Lower lobe of right lung (tissue), 2 donors: ENCODE measurements around the gene TFB2M. TPM values are rescaled to one million over a fixed set of nuclear protein-coding genes. Genes with fewer than 3 reads are reported as not detected.

ENCODE experiments used
- ATAC-seq, 2 donors: fragments of 200-7000 bp; cut with Tn5 transposase; one replicate each; pipeline ENCODE4 v1.9.1; 2020 to 2022; ENCODE audit warnings: mild to moderate bottlenecking in 2 of 2, moderate library complexity in 2 of 2
- DNase-seq: peaks from one replicate; pipeline ENCODE4 v3.0.0-alpha.2; 2020
- H3K27ac ChIP-seq: fragments of 200-600 bp; one replicate; pipeline ENCODE4 v1.8.0; 2022
- H3K27me3 ChIP-seq: fragments of 200-600 bp; one replicate; pipeline ENCODE4 v1.8.0; 2022; ENCODE audit warnings: low read depth
- H3K36me3 ChIP-seq: fragments of 200-600 bp; one replicate; pipeline ENCODE4 v1.8.0; 2022; ENCODE audit warnings: mild to moderate bottlenecking
- H3K4me1 ChIP-seq: fragments of 200-600 bp; one replicate; pipeline ENCODE4 v1.8.0; 2022
- H3K4me3 ChIP-seq: fragments of 200-600 bp; one replicate; pipeline ENCODE4 v1.8.0; 2022; ENCODE audit warnings: mild to moderate bottlenecking
- H3K9me3 ChIP-seq: fragments of 200-600 bp; one replicate; pipeline ENCODE4 v1.8.0; 2022
- intact Hi-C: fragments of 100-400 bp; cut with DNase I; formaldehyde crosslinking; loops from one replicate; pipeline ENCODE4 v1.11.0; 2022
- total RNA-seq: library from RNA; stranded (reverse); fragmentation: NEBNext Ultra II Directional; extraction: Animal tissue kit (Norgen Biotek cat#: 25700); gene quantifications from one replicate; pipeline ENCODE4 v1.2.1, GENCODE V29; 2021
- TF ChIP-seq, protein P1 (sequence below): fragments of 200-600 bp; IDR thresholded peaks from one replicate; pipeline ENCODE4 v1.8.0; 2022; ENCODE audit warnings: antibody characterized with exemption, mild to moderate bottlenecking
- donor health status: DM: no; HTN: yes; CAD: no; lungs with severe emphysema.

Gene TFB2M
- total RNA-seq, 1 donor from 2014 or later = 10.2 TPM

- H3K4me3 ChIP-seq = no peak overlapping the region
- no peaks in the 10 kb centered on the region for H3K36me3 ChIP-seq
- TF ChIP-seq, protein P1, sequence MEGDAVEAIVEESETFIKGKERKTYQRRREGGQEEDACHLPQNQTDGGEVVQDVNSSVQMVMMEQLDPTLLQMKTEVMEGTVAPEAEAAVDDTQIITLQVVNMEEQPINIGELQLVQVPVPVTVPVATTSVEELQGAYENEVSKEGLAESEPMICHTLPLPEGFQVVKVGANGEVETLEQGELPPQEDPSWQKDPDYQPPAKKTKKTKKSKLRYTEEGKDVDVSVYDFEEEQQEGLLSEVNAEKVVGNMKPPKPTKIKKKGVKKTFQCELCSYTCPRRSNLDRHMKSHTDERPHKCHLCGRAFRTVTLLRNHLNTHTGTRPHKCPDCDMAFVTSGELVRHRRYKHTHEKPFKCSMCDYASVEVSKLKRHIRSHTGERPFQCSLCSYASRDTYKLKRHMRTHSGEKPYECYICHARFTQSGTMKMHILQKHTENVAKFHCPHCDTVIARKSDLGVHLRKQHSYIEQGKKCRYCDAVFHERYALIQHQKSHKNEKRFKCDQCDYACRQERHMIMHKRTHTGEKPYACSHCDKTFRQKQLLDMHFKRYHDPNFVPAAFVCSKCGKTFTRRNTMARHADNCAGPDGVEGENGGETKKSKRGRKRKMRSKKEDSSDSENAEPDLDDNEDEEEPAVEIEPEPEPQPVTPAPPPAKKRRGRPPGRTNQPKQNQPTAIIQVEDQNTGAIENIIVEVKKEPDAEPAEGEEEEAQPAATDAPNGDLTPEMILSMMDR = no peak
- peak overlapping the region; percentile 57 for H3K27ac ChIP-seq
- ATAC-seq (peak; percentile 35 to 60), DNase-seq (peak; percentile 61)
- H3K27me3 ChIP-seq = no peaks in the 10 kb centered on the region
- intact Hi-C loops = no loop called here
- H3K4me1 ChIP-seq = peaks cover 76% of the 10 kb centered on the region
- H3K9me3 ChIP-seq = no peaks in the 10 kb centered on the region
These were observed 16.4 kb upstream of the TFB2M start for GRCh38 chr1:246582301-246583055.

- no peaks in the 10 kb centered on the region for H3K9me3 ChIP-seq
- intact Hi-C loops = no loop called here
- DNase-seq (no peak), ATAC-seq (no peak)
- peaks cover 65% of the 10 kb centered on the region for H3K4me1 ChIP-seq
- no peak overlapping the region for H3K4me3 ChIP-seq
- no peak overlapping the region for H3K27ac ChIP-seq
- no peaks in the 10 kb centered on the region for H3K27me3 ChIP-seq
- no peaks in the 10 kb centered on the region for H3K36me3 ChIP-seq
- TF ChIP-seq, protein P1 = no peak
These were observed 14.7 kb upstream of the TFB2M start for GRCh38 chr1:246580497-246581370.

- peak overlapping the region; percentile 47 for H3K27ac ChIP-seq
- H3K4me1 ChIP-seq = peaks cover 62% of the 10 kb centered on the region
- TF ChIP-seq, protein P1 = no peak
- H3K9me3 ChIP-seq = no peaks in the 10 kb centered on the region
- ATAC-seq = no peak
- no peaks in the 10 kb centered on the region for H3K27me3 ChIP-seq
- no peaks in the 10 kb centered on the region for H3K36me3 ChIP-seq
- intact Hi-C loops = no loop called here
- no peak overlapping the region for H3K4me3 ChIP-seq
- DNase-seq = no peak
These were observed 13.8 kb upstream of the TFB2M start for GRCh38 chr1:246579818-246580217.

DNA sequence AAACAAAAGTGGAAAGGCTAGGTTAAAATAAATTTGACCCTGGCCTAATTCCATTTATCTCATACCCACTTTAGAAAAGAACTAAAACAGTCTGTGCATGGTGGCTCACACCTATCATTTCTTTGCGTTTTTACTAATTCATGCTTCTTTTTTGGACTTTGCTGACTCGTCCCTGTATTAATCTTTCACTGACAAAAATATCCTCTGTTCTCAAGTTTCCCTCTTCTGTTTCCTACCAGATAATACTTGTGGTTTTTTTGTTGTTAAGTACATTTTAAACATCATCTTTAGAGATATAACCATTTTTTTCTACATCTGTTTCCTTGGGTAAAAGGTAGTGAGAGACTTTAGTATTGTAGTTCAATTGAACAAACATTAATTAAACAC is 11.7 kb upstream of the TFB2M start:
- TF ChIP-seq, protein P1 = no peak
- Histone ChIP-seq H3K9me3 (no peaks in the 10 kb centered on the region), H3K36me3 (no peaks in the 10 kb centered on the region), H3K4me3 (no peak overlapping the region), H3K4me1 (peaks cover 52% of the 10 kb centered on the region), H3K27me3 (no peaks in the 10 kb centered on the region), H3K27ac (peak overlapping the region; percentile 52)
- DNase-seq (no peak), ATAC-seq (no peak)
- intact Hi-C loops = no loop called here

GRCh38 chr1:246577082-246577719 is 11.1 kb upstream of the TFB2M start:
- intact Hi-C loops = no loop called here
- H3K4me1 ChIP-seq = peaks cover 52% of the 10 kb centered on the region
- H3K9me3 ChIP-seq = no peaks in the 10 kb centered on the region
- TF ChIP-seq, protein P1 = no peak
- no peak overlapping the region for H3K4me3 ChIP-seq
- H3K27ac ChIP-seq = peak overlapping the region; percentile 52
- H3K27me3 ChIP-seq = no peaks in the 10 kb centered on the region
- no peak for ATAC-seq
- H3K36me3 ChIP-seq = no peaks in the 10 kb centered on the region
- DNase-seq = no peak
